HG03196 (cell line): Measurements from ENCODE around the gene OOSP4A.

Experiments
- ATAC-seq: cut with Tn5 transposase; IDR thresholded peaks from one replicate; pipeline ENCODE4 v1.9.1; 2021; ENCODE audit not compliant: unreplicated experiment

Gene OOSP4A

DNA sequence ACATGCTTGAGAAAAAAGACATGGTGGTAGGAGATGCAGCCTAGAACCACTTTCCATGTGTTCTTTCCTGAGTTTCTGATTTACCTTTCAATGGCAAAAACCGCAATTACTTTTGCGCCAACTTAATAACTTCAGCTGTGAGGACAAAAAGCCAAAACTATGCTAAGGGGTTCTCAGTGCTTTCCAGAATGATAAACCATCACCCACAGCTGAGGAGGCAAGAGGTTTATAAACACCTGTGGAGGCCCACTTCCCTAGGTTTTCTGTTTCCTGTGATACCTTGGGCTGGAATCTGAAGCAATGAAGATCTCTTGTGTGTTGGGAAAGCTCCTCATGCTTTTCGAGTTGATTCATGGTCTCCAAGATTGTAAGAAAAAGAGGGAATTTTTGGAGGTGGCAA lies at the start of gene OOSP4A:
TSS of gene OOSP4A (plus strand) at position 301 of the 400 bp plus-strand sequence. CDS start at position 301, 0 bp downstream.
- no peak for ATAC-seq

DNA sequence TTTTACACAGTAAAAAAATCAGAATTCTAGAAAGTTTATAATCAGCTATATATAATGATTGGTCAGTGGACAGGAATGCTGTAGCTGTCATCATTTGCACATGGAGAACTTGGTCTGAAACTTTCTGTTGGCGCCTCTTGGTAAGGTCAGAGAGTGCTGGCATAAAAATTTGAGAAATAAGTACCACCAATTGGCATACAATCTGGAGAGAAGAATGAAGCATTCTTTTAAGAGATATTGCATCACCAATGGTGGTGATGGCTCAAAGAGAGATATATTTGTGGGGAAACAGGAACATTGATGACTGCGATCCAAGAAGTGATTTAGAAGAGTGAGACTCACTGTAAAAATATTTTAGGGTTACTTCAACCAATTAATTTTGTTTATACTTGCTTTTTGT lies 45.4 kb upstream of the OOSP4A start:
- ATAC-seq, result no peak

- no peak for ATAC-seq
These were observed 44.7 kb upstream of the OOSP4A start for GRCh38 chr11:59918987-59919589.

DNA sequence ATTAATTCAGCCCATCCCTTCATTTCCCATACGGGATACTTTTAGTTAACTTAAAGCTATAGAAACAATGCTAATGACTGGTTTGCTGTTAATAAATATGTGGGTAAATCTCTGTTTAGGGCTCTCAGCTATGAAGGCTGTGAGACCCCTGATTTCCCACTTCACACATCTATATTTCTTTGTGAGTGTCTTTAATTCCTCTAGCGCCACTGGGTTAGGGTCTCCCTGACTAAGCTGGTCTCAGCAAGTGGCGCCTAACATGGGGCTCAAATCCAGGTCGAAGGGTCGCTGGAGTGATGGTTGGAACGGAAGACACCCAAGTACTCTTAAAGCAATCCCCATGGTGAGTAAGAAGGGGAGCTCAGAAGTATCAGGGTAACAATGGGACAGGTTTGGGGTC lies 40.0 kb upstream of the OOSP4A start:
- no peak for ATAC-seq

- ATAC-seq, result no peak
These were observed 32.1 kb upstream of the OOSP4A start for GRCh38 chr11:59931688-59932087.

DNA sequence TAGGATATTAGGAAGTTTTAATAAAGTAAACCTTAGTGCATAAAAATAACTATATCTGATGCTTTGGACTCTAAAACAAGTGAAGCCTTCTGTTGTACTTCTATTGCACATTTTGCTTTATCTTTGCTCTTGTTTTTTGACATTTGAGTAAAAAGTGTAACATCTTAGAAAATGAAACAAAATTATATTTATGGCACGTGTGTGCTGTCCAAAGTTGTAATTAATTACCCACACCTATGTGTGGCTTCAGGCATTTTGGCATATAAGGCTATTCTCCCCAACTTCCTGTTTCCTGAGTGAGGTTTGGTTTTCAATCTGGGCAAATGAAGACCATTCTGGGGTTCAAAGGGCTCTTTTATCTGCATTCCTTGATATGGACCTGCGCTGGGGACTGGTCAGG lies 25.7 kb upstream of the OOSP4A start, which contains the start of gene OOSP1:
TSS of gene OOSP1 (plus strand) at position 301 of the 400 bp plus-strand sequence. CDS start at position 324, 23 bp downstream.
- ATAC-seq, result no peak

- ATAC-seq, result no peak
These were observed 25.1 kb upstream of the OOSP4A start for GRCh38 chr11:59938718-59939117.

DNA sequence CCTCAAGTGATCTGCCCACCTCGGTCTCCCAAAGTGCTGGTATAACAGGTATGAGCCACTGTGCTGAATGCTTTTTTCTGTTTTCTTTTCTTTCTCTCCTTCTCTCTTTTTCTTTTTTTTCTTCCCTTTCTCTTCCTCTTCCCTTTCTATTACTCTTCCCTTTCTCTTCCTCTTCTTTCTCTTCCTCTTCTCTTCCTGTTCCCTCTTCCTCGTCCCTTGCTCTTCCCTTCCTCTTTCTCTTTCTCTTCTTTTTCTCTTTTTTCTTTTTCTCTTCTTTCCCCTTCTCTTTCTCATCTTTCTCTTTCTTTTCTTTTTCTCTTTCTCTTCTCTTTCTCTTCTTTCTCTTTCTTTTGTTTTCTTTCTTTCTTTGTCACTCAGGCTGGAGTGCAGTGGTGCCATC lies 24.4 kb upstream of the OOSP4A start:
- ATAC-seq, result no peak

GRCh38 chr11:59941091-59941490 lies 22.7 kb upstream of the OOSP4A start:
- no peak for ATAC-seq

DNA sequence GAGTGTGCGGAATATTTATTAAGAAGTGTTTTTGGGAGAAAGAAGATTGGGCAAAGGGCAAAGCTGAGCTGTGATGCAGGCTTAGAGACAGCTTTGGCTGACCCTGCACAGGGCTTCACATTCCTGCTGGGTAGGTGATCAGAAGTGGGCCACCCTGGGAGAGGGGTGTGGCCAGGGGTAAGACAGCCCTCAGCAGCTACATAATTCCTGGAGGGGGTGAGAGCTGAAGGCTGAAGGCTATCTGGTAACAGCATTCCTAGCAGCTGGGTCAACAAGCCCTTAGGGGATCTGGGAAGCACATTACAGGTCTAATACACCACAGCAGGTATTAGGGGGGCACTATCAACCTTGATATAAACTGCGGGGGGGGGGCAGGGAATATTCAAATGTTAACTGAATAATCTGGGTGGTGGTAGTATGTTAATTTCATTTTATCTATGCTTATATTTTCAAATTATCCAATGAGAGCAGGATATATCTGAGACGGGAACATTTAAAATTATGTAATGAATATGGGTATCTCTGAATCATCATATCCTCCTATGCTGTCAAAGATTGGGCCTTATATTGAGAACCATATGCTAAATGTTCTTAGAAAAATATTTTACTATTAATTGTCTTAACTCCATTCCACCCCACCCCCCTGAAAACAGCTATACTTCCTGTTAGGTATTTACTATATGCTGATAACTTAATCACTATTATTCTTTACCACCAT lies 19.7 kb upstream of the OOSP4A start:
- ATAC-seq, result no peak

GRCh38 chr11:59944720-59945119 lies 19.1 kb upstream of the OOSP4A start:
- no peak for ATAC-seq

- ATAC-seq, result no peak
These were observed 10.2 kb upstream of the OOSP4A start for GRCh38 chr11:59953463-59954218.

DNA sequence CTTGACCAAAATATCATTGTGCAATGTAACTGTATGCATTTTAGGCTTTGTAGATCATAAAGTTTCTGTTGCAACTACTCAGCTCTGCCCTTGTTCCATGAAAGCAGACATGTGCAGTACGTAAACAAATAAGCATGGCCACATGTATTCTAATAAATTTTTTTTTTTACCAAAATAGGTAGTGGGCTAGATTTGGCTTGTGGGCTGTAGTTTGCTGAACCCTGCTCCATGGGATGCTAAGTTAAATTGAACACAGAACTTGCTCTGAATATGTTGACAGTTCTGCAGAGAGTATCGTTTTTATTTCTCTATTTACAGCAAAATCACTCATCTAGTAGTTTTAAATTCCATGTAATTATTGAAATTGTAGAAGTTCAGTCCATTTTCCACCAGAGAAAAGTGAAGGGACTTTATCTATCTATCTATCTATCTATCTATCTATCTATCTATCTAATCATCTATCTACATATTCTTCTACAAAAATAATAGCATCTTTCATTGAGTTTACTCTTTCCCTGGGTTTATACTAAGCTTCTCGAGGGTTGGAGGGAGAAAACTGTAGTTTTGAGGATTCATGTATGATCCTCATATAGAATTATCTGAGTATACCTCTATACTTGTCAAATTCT lies 9.5 kb upstream of the OOSP4A start:
- ATAC-seq, result no peak

DNA sequence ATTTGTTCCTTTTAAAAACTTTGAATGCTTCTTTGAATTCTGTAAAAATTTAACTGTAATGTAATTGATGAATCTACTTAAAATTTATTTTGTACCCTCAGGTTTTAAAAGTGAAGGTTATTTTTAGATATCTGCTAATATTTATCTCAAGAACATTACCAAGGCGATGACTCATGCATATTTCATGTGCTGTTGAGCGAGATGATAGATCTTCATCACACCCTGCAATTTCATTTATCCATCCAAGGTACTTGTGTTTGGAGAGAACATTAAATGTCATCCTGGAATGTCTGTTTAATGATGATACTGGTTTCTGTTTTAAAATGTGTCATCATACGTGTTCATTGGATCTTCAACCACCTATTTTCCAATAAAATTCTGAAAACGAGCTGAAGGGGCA lies 6.7 kb upstream of the OOSP4A start:
- no peak for ATAC-seq

DNA sequence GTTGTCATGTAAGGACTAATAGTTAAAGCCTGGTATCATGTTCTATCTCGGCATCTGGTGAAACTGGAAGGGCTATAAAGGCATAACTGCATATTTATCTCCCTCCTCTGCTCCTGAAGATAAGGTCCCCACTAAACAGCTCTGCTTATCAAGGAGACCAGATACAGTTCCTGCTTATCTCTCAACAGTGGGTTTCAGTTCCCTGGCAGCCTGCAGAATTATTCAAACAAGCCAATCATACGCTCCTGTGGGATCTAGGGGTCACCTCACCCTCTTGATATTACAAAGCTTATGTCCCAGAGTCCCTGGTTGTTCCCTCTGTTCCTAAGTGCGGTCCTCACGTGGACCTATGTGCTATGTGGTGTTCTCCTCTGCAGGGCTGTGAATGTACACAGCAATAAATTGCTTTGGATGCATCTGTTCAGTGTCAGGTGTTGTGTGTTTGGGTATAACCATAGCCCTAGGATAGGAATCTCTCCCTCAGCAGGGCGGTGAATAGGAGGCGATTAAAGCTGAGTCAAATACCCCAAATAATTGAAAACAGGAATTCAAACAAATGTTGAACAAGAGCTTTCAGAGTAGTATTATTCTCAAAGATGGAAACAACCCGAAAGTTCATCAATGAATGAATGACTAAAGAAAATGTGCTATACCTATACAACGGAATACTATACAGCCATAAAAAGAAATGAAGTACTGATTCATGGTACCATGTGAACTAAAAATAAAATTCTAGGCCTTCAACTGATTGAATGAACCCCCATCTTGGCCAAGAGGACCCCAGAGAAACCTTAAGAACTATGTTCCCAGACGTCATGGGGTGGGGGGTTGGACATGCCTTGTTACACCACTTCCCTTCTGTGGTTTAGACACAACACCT lies 3.1 kb upstream of the OOSP4A start:
- no peak for ATAC-seq

- no peak for ATAC-seq
These were observed 1.7 kb upstream of the OOSP4A start for GRCh38 chr11:59962107-59962482.

DNA sequence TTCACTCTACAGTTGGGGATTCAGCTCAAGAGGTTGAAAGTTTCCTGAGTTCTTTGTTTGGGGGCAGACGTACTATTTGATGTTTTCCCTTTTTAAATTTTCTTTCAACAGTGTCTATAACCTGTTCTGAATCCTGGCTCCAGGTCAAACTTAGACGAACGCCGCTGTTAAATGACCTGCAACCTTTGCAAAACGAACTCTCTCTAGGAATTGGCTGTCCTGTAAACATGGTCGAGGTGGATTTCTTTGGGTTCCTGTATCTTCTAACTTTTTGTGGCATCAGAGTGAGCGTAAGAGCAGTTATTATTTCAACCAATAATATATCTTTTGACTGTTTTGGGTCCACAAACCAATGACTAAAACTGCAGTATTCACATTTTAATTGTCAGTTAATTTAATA lies 1.6 kb downstream of the OOSP4A start:
- ATAC-seq, result no peak

- no peak for ATAC-seq
These were observed 2.4 kb downstream of the OOSP4A start for GRCh38 chr11:59966201-59966600.

- no peak for ATAC-seq
These were observed 4.0 kb downstream of the OOSP4A start for GRCh38 chr11:59967677-59968394.

DNA sequence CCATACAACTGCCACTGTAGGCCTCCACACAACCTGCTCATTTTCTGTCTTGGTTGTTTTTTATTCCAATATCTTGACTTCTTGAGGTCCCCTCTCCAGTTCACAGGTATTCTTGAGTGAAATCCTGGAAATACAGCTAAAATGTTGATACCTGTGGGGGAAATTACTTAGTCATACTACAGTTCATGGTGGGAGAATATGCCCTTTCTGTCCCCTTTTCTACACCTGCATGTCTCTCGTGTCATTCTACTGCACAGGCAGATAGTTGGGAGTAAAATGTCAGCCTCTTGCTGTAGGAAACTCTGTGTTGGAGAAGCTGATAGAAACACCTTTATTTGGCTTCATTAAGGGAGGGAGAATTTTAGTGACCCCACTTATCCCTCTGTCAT lies 4.6 kb downstream of the OOSP4A start:
- ATAC-seq, result no peak
